ENCODE measurements around the gene CSNK1A1.
"Not testable (repeated sequence)": the region's sequence is repeated elsewhere in the genome, so short reads cannot be mapped to it uniquely, and the experiment has no call there.

Gene CSNK1A1

GRCh38 chr5:149487672-149488071 is 63.6 kb downstream of the CSNK1A1 start:
- DNase-seq, result no peak

- no peak for DNase-seq
These were observed 64.3 kb downstream of the CSNK1A1 start for GRCh38 chr5:149486726-149487635.

GRCh38 chr5:149485655-149486615 is 65.3 kb downstream of the CSNK1A1 start:
- DNase-seq, result no peak

GRCh38 chr5:149481485-149481884 is 69.8 kb downstream of the CSNK1A1 start:
- no peak for DNase-seq

- no peak for DNase-seq
These were observed 72.5 kb downstream of the CSNK1A1 start for GRCh38 chr5:149478761-149479160.

GRCh38 chr5:149475777-149476176 is 75.5 kb downstream of the CSNK1A1 start:
- no peak for DNase-seq

GRCh38 chr5:149474198-149474597 is 77.0 kb downstream of the CSNK1A1 start:
- DNase-seq, result no peak

GRCh38 chr5:149473441-149473840 is 77.8 kb downstream of the CSNK1A1 start:
- no peak for DNase-seq

- no peak for DNase-seq
These were observed 78.8 kb downstream of the CSNK1A1 start for GRCh38 chr5:149472399-149472798.

GRCh38 chr5:149471406-149472183 is 79.6 kb downstream of the CSNK1A1 start:
- no peak for DNase-seq

- DNase-seq, result no peak
These were observed 80.3 kb downstream of the CSNK1A1 start for GRCh38 chr5:149470942-149471341.

GRCh38 chr5:149466457-149466972 is 84.7 kb downstream of the CSNK1A1 start:
- no peak for DNase-seq

- no peak for DNase-seq
These were observed 86.3 kb downstream of the CSNK1A1 start for GRCh38 chr5:149464796-149465489.

- not testable (repeated sequence) for DNase-seq
These were observed 89.3 kb downstream of the CSNK1A1 start for GRCh38 chr5:149461907-149462306.

- DNase-seq, result no peak
These were observed 91.3 kb downstream of the CSNK1A1 start for GRCh38 chr5:149459891-149460290.

- DNase-seq, result no peak
These were observed 93.9 kb downstream of the CSNK1A1 start for GRCh38 chr5:149457393-149457763.

GRCh38 chr5:149456597-149457392 is 94.4 kb downstream of the CSNK1A1 start:
- DNase-seq, result no peak

- no peak for DNase-seq
These were observed 95.3 kb downstream of the CSNK1A1 start for GRCh38 chr5:149455889-149456409.

- no peak for DNase-seq
These were observed 97.4 kb downstream of the CSNK1A1 start for GRCh38 chr5:149453618-149454415.

Data from stimulated activated CD4-positive, alpha-beta T cell treated with anti-CD3 and anti-CD28 coated beads, Interleukin-4, amount 100 ng/mL, for 24 hours (primary cell).